NT2/D1 (cell line): ENCODE results near the gene NRXN3.

Experiments used
- SUZ12 ChIP-seq: IDR thresholded peaks from 2 replicates; pipeline ENCODE4 v1.6.1; 2011; ENCODE audit not compliant: insufficient read length, insufficient read depth; ENCODE audit errors: extremely low read depth
- YY1 ChIP-seq: IDR thresholded peaks from 2 replicates; pipeline ENCODE4 v1.6.1; 2011; ENCODE audit not compliant: insufficient read length, insufficient read depth
- ZNF274 ChIP-seq: IDR thresholded peaks from 2 replicates; pipeline ENCODE4 v1.6.1; 2011; ENCODE audit warnings: mild to moderate bottlenecking, low read depth, low read length

- TF ChIP-seq ZNF274 (no peak), YY1 (no peak), SUZ12 (no peak)
Observed at GRCh38 chr14:78823035-78823434, 652.9 kb downstream of the NRXN3 start.
